Motor neuron (in vitro differentiated cells): ENCODE results near the gene SIK3. TPM values are rescaled to one million over a fixed set of nuclear protein-coding genes. Genes with fewer than 3 reads are reported as not detected.

Source experiments
- ATAC-seq, 8 experiments: fragments of 200-7000 bp; cut with Tn5 transposase; replicated peaks in 6 of 8; 2 replicates each; pipeline ENCODE4 v1.8.0; 2021; ENCODE audit warnings: mild to moderate bottlenecking in 8 of 8, moderate library complexity in 8 of 8
- H3K27ac ChIP-seq, 2 donors: fragments of 250-450 bp; sonication (Bioruptor Pico); 2 replicates each; pipeline ENCODE4 v1.9.0; 2021; ENCODE audit warnings: antibody characterized with exemption in 2 of 2, mild to moderate bottlenecking in 2 of 2, moderate library complexity in 1 of 2
- H3K4me1 ChIP-seq, 2 donors: fragments of 250-450 bp; sonication (Bioruptor Pico); replicated peaks in 1 of 2; 2 replicates each; pipeline ENCODE4 v1.6.1; 2021; ENCODE audit warnings: antibody characterized with exemption in 2 of 2, mild to moderate bottlenecking in 2 of 2, moderate library complexity in 1 of 2
- H3K4me3 ChIP-seq, 5 donors: fragments of 250-450 bp; sonication (Bioruptor Pico); 2 replicates each; pipeline ENCODE4 v1.9.0; 2021; ENCODE audit warnings: antibody characterized with exemption in 5 of 5, mild to moderate bottlenecking in 5 of 5, moderate library complexity in 4 of 5
- WGBS, 10 experiments: fragments of 450-650 bp; shearing (Covaris generic); methylation state at CpG; one replicate each; pipeline ENCODE4 v1.0.0; 2022; 5-methylcytosine and 5-hydroxymethylcytosine counted together
- in situ Hi-C, 9 experiments: fragments of 400-800 bp; cut with MboI; loops; one replicate each; pipeline ENCODE4 v1.15.0; 2021; ENCODE audit warnings: low sequenced_read_pairs in 9 of 9, low pct_unique_long_range_greater_than_20kb in 2 of 9; ENCODE audit not compliant: unreplicated experiment in 9 of 9
- total RNA-seq, 8 experiments: library from RNA; unstranded; fragments of 300-600 nt; gene quantifications; 2 replicates each; pipeline versions ENCODE4 v1.2.3 to v1.2.4, GENCODE V29; 2022

SIK3 gene
- total RNA-seq, 8 experiments from 2014 or later, result 12.7 to 34.3 (median 16.5) TPM

- in situ Hi-C loops, result loop anchor here in 8 of 9 experiments (10.0 to 25.0 kb wide), 6 partner anchors 112 to 312 kb away; partner anchors contain the start of genes APOA5 (in 1 of the 8) and ZPR1 (in 1 of the 8)
- Histone ChIP-seq H3K4me1 (peaks cover 26 to 30% of the 10 kb centered on the region in 2 donors), H3K27ac (no peak overlapping the region), H3K4me3 (no peak overlapping the region)
- 79 to 100% (median 90%) methylated on average over 1 to 2 of the region's 2 CpGs; no CpG with 5 or more reads in 3 of the 10 experiments for WGBS, 10 experiments
- no peak for ATAC-seq
These were observed 1.5 kb upstream of the SIK3 start for GRCh38 chr11:117099696-117100095.

GRCh38 chr11:117097389-117098268 is 599 bp downstream of the SIK3 start:
- in situ Hi-C loops, result loop anchor here in 1 of 9 experiments (25.0 kb wide), 1 partner anchor 110 kb away; no protein-coding TSS in a partner anchor
- H3K4me1 ChIP-seq, result peaks cover 26 to 34% of the 10 kb centered on the region in 2 donors
- peak overlapping the region; percentile 84 to 99 (median 96) for H3K4me3 ChIP-seq
- 0 to 7% methylated on average over 2 to 4 of the region's 65 CpGs; no CpG with 5 or more reads in 8 of the 10 experiments for WGBS, 10 experiments
- peak; percentile 9 to 66 (median 58) for ATAC-seq
- H3K27ac ChIP-seq, result peak overlapping the region; percentile 90 to 95

DNA sequence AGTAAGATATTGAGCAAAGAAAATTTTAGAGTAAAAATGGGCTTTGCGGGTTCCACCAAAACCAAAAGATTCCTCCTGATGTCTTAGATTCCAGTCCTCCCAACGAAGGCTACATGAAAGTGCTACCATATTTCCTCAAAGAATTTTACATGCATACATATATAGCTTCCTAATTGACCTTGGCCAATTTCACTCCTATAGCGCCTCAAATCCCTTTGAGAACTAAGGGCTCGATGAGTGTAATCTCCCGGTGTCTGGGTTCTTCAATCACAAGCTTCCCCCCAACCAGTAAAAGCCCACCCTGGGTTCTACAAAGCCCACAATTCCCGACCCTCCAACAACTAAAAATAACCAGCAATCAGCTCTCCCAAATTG is 1.2 kb downstream of the SIK3 start:
- peak overlapping the region; percentile 84 to 99 (median 96) for H3K4me3 ChIP-seq
- in situ Hi-C loops, result loop anchor here in 1 of 9 experiments (25.0 kb wide), 1 partner anchor 110 kb away; no protein-coding TSS in a partner anchor
- no peak for ATAC-seq
- H3K4me1 ChIP-seq, result peaks cover 26 to 34% of the 10 kb centered on the region in 2 donors
- WGBS, 10 experiments, result 17 to 80% (median 43%) methylated on average over 1 to 6 of the region's 6 CpGs; no CpG with 5 or more reads in 3 of the 10 experiments
- H3K27ac ChIP-seq, result no peak overlapping the region

GRCh38 chr11:117096201-117096991 is 1.8 kb downstream of the SIK3 start:
- in situ Hi-C loops, result loop anchor here in 1 of 9 experiments (25.0 kb wide), 1 partner anchor 109 kb away; no protein-coding TSS in a partner anchor
- H3K4me3 ChIP-seq, result peak overlapping the region; percentile 84 to 99 (median 96)
- no peak overlapping the region for H3K27ac ChIP-seq
- H3K4me1 ChIP-seq, result peaks cover 26 to 34% of the 10 kb centered on the region in 2 donors
- WGBS, 10 experiments, result 0 to 61% (median 42%) methylated on average over 1 to 5 of the region's 6 CpGs; no CpG with 5 or more reads in 1 of the 10 experiments
- no peak for ATAC-seq

DNA sequence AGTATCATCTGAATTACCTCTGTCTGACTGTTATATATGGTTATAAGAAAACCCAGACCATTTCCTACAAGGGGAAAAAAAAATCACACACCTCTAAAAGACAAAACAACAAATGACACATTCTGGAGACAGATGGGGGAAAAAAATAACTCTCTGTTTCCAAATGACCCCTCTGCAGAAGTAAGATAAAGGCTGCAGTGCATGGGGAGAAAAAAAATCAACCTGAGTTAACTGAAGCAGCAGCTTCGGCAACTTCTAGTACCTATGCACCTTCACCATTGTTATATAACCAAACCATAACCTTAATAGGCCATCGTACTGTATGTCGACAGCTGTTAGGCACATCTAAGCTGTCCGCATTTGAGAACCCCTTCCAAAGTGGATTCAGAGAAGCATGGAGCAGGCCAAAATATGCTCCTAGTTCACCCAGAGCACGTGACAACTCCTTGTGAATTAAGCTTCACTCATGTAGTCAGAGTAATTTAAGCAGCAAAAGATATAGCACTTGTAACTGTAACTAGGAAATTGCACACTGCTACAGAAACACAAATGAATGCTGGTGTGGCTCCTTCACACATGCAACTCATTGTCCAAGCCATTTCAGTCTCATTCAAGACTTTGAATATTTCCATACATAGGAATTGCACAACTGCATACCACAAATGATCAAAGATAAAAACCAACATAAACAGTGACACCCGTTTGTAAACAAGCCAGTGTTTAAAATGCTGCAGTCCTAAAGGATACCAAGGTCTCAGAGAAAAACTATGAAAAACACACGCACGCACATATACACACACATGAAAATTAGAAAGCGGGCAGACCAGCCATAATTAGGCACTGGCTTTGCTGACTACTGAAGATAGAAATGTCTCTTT is 2.7 kb downstream of the SIK3 start:
- in situ Hi-C loops, result loop anchor here in 1 of 9 experiments (25.0 kb wide), 1 partner anchor 108 kb away; no protein-coding TSS in a partner anchor
- Histone ChIP-seq H3K4me1 (peaks cover 26 to 34% of the 10 kb centered on the region in 2 donors), H3K4me3 (peak overlapping the region in 2 of 5 donors; percentile 96 to 99), H3K27ac (no peak overlapping the region)
- ATAC-seq, result peak in 3 of 8 experiments; percentile 12 to 45 (median 28)
- WGBS, 10 experiments, result 16 to 90% (median 46%) methylated on average over 3 to 8 of the region's 9 CpGs; no CpG with 5 or more reads in 2 of the 10 experiments

DNA sequence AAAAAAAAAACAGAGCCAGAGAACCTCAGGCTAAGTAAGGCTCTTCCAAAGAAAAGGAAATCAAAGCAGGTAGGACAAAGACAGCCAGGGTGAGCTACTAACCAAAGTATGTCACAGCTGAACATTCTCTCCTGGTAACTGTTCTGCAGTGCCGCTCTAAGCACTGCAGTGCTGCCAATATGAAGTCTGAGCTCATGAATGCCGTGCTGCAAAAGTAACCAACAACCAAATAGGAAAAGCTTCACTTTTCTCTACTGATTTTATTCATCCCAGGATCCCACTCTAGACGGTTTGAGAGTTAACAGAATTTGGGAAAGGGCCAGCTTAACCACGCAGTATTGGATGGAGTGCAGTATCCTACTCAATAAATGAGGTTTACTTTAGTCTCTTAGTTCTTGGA is 3.5 kb downstream of the SIK3 start:
- 28 to 100% (median 73%) methylated on average over 1 to 4 of the region's 4 CpGs; no CpG with 5 or more reads in 1 of the 10 experiments for whole genome bisulfite sequencing, 10 experiments
- peak in 1 of 8 experiments; percentile 8 for ATAC-seq
- Histone ChIP-seq H3K4me3 (no peak overlapping the region), H3K27ac (no peak overlapping the region), H3K4me1 (peaks cover 26 to 34% of the 10 kb centered on the region in 2 donors)
- in situ Hi-C loops, result loop anchor here in 1 of 9 experiments (25.0 kb wide), 1 partner anchor 107 kb away; no protein-coding TSS in a partner anchor

- Histone ChIP-seq H3K4me3 (no peak overlapping the region), H3K27ac (no peak overlapping the region), H3K4me1 (peaks cover 20 to 24% of the 10 kb centered on the region in 2 donors)
- in situ Hi-C loops, result loop anchor here in 1 of 9 experiments (25.0 kb wide), 1 partner anchor 106 kb away; no protein-coding TSS in a partner anchor
- ATAC-seq, result no peak
- WGBS, 10 experiments, result 53 to 95% (median 81%) methylated on average over 2 to 5 of the region's 5 CpGs
These were observed 5.2 kb downstream of the SIK3 start for GRCh38 chr11:117092951-117093590.

DNA sequence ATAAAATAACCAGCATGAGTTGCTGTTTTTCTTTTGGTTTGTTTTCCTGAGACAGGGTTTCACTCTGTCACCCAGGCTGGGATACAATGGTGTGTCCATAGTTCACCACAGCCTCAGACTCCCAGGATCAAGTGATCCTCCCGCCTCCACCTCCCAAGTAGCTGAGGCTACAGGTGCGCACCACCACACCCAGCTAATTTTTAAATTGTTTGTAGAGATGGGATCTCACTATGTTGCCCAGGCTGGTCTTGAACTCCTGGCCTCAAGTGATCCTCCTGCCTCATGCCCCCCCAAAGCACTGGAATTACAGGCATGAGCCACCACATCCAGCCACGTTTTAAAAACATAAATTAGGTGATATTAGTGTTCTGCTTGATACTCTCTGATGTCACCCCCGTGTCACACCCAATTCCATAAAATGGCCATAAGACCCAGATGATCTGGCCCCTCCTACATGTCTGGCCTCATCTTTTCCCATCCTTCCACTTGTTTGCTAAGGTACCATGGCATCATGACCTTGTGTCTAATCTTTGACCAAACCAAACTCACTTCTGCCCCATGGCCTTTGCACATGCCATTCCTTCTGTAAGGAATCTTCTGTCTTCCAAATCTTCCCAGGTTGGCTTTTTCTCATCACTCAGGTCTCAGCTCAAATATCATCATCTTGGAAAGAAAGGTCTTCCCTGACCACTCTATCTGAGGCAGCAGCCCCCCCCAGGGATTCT is 6.3 kb downstream of the SIK3 start:
- Histone ChIP-seq H3K4me1 (peaks cover 19 to 24% of the 10 kb centered on the region in 2 donors), H3K4me3 (no peak overlapping the region), H3K27ac (no peak overlapping the region)
- ATAC-seq, result no peak
- 93 to 100% (median 100%) methylated on average over 1 to 4 of the region's 4 CpGs; no CpG with 5 or more reads in 3 of the 10 experiments for WGBS, 10 experiments
- in situ Hi-C loops, result loop anchor here in 1 of 9 experiments (25.0 kb wide), 1 partner anchor 105 kb away; no protein-coding TSS in a partner anchor

DNA sequence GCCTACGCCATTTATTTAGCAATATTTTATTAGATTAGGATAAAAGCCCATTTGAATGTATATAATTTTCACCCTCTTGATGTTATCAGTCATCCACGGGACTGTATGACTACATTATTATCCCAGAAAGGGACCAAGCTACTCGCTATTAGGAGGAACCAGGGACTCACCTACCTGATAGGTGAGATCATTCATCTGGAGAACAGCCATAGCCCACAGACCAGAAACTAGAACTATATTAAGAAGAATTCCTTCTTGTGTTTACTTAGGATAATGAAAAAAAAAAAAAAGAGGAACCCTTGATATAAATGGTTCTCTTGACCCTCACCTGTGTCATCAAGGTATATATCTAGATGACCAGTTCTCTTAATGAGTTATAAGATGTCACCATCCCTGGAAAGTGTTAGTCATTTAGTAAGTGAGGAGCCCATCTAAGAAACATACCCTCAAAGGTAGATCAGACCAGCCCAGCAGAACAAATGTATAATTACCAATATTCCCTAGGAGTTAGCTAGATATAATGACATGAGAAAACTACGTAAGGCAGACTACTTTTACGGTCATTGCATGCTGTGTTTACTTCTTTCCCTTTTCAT is 8.0 kb downstream of the SIK3 start:
- WGBS, 10 experiments, result 93 to 100% (median 97%) methylated on average over 1 to 5 of the region's 5 CpGs
- ATAC-seq, result no peak
- Histone ChIP-seq H3K4me1 (peaks cover 2 to 8% of the 10 kb centered on the region in 2 donors), H3K4me3 (no peak overlapping the region), H3K27ac (no peak overlapping the region)
- in situ Hi-C loops, result loop anchor here in 1 of 9 experiments (25.0 kb wide), 1 partner anchor 103 kb away; no protein-coding TSS in a partner anchor

GRCh38 chr11:117089685-117090084 is 8.5 kb downstream of the SIK3 start:
- H3K4me3 ChIP-seq, result no peak overlapping the region
- H3K4me1 ChIP-seq, result peaks cover 0 to 3% of the 10 kb centered on the region in 2 donors
- H3K27ac ChIP-seq, result no peak overlapping the region
- in situ Hi-C loops, result loop anchor here in 1 of 9 experiments (25.0 kb wide), 1 partner anchor 102 kb away; no protein-coding TSS in a partner anchor
- no peak for ATAC-seq
- 65 to 100% (median 90%) methylated on average over 2 to 7 of the region's 7 CpGs; no CpG with 5 or more reads in 1 of the 10 experiments for WGBS, 10 experiments
